KMS-11 (cell line): ENCODE results near the gene PAN3.

Experiments used
- H2AFZ ChIP-seq: fragments of 200-600 bp; sonication (generic); 2 replicates; pipeline ENCODE4 v1.6.1; 2016; ENCODE audit warnings: antibody characterized with exemption, mixed run types, low read depth
- H3K27ac ChIP-seq: fragments of 200-600 bp; sonication (generic); 2 replicates; pipeline ENCODE4 v1.6.1; 2016; ENCODE audit warnings: mild to moderate bottlenecking, mixed run types
- H3K27me3 ChIP-seq: fragments of 200-600 bp; sonication (generic); 2 replicates; pipeline ENCODE4 v1.6.1; 2017; ENCODE audit warnings: mild to moderate bottlenecking, low read depth, mixed run types, moderate library complexity; ENCODE audit not compliant: insufficient read depth
- H3K36me3 ChIP-seq: fragments of 200-600 bp; sonication (generic); 2 replicates; pipeline ENCODE4 v1.6.1; 2017; ENCODE audit warnings: mild to moderate bottlenecking, mixed run types; ENCODE audit not compliant: insufficient read depth
- H3K4me1 ChIP-seq: fragments of 200-600 bp; sonication (generic); 2 replicates; pipeline ENCODE4 v1.6.1; 2016; ENCODE audit warnings: mild to moderate bottlenecking, low read depth, mixed run types; ENCODE audit not compliant: poor library complexity, severe bottlenecking
- H3K4me2 ChIP-seq: fragments of 200-600 bp; sonication (generic); 2 replicates; pipeline ENCODE4 v1.7.0; 2016; ENCODE audit warnings: mild to moderate bottlenecking, mixed run types
- H3K4me3 ChIP-seq: fragments of 200-600 bp; sonication (generic); IDR thresholded peaks from 2 replicates; pipeline ENCODE4 v1.6.1; 2017; ENCODE audit warnings: low read depth, low read length, mixed read lengths; ENCODE audit not compliant: insufficient read depth
- H3K79me2 ChIP-seq: fragments of 200-600 bp; sonication (generic); 2 replicates; pipeline ENCODE4 v1.6.1; 2016; ENCODE audit warnings: low read depth, mixed run types; ENCODE audit not compliant: insufficient read depth
- H3K9ac ChIP-seq: fragments of 200-600 bp; sonication (generic); 2 replicates; pipeline ENCODE4 v1.6.1; 2016; ENCODE audit warnings: mild to moderate bottlenecking, mixed run types
- H4K20me1 ChIP-seq: fragments of 200-600 bp; sonication (generic); 2 replicates; pipeline ENCODE4 v1.6.1; 2016; ENCODE audit warnings: mild to moderate bottlenecking, mixed run types; ENCODE audit not compliant: insufficient read depth
- CTCF ChIP-seq: fragments of 200-600 bp; sonication (generic); conservative IDR thresholded peaks from 2 replicates; pipeline ENCODE4 v1.6.1; 2017; ENCODE audit warnings: low read depth, mild to moderate bottlenecking, antibody characterized with exemption, low read length, moderate library complexity, mixed read lengths

The PAN3 gene

GRCh38 chr13:28329395-28330158 is 191.2 kb downstream of the PAN3 start:
- Histone ChIP-seq H3K4me3 (no peak overlapping the region), H3K27me3 (no peaks in the 10 kb centered on the region), H4K20me1 (no peaks in the 10 kb centered on the region), H3K9ac (no peak overlapping the region), H3K4me2 (no peak overlapping the region), H3K36me3 (no peaks in the 10 kb centered on the region), H2AFZ (no peak overlapping the region), H3K27ac (no peak overlapping the region), H3K79me2 (no peaks in the 10 kb centered on the region), H3K4me1 (no peaks in the 10 kb centered on the region)
- TF ChIP-seq CTCF: no peak

GRCh38 chr13:28333204-28333881 is 195.0 kb downstream of the PAN3 start:
- no peak for TF ChIP-seq CTCF
- Histone ChIP-seq H3K27ac (no peak overlapping the region), H4K20me1 (no peaks in the 10 kb centered on the region), H3K4me2 (no peak overlapping the region), H3K79me2 (no peaks in the 10 kb centered on the region), H3K36me3 (no peaks in the 10 kb centered on the region), H3K4me1 (no peaks in the 10 kb centered on the region), H3K9ac (no peak overlapping the region), H3K27me3 (no peaks in the 10 kb centered on the region), H2AFZ (no peak overlapping the region), H3K4me3 (no peak overlapping the region)

GRCh38 chr13:28336193-28336657 is 197.9 kb downstream of the PAN3 start:
- no peaks in the 10 kb centered on the region for H4K20me1 ChIP-seq
- no peaks in the 10 kb centered on the region for H3K27me3 ChIP-seq
- no peak overlapping the region for H3K4me2 ChIP-seq
- no peak overlapping the region for H3K4me3 ChIP-seq
- no peak overlapping the region for H2AFZ ChIP-seq
- H3K27ac ChIP-seq: no peak overlapping the region
- no peaks in the 10 kb centered on the region for H3K4me1 ChIP-seq
- H3K36me3 ChIP-seq: no peaks in the 10 kb centered on the region
- TF ChIP-seq CTCF: no peak
- H3K79me2 ChIP-seq: no peaks in the 10 kb centered on the region
- H3K9ac ChIP-seq: no peak overlapping the region

GRCh38 chr13:28337166-28338005 is 199.0 kb downstream of the PAN3 start:
- no peak overlapping the region for H3K27ac ChIP-seq
- no peak overlapping the region for H2AFZ ChIP-seq
- no peak overlapping the region for H3K9ac ChIP-seq
- no peak for TF ChIP-seq CTCF
- no peak overlapping the region for H3K4me3 ChIP-seq
- no peak overlapping the region for H3K4me2 ChIP-seq
- no peaks in the 10 kb centered on the region for H3K79me2 ChIP-seq
- H3K27me3 ChIP-seq: no peaks in the 10 kb centered on the region
- H3K36me3 ChIP-seq: no peaks in the 10 kb centered on the region
- no peaks in the 10 kb centered on the region for H3K4me1 ChIP-seq
- no peaks in the 10 kb centered on the region for H4K20me1 ChIP-seq
